GM18519 (cell line): ENCODE data around the gene GPR119.
A peak's percentile ranks its signal among the peaks of the same experiment; 100 is the strongest.
"Not testable (repeated sequence)": the region's sequence is repeated elsewhere in the genome, so short reads cannot be mapped to it uniquely, and the experiment has no call there.

Source experiments
- ATAC-seq: cut with Tn5 transposase; IDR thresholded peaks from one replicate; pipeline ENCODE4 v1.9.1; 2021; ENCODE audit warnings: mild to moderate bottlenecking, moderate library complexity; ENCODE audit not compliant: unreplicated experiment, low FRiP score

The GPR119 gene

DNA sequence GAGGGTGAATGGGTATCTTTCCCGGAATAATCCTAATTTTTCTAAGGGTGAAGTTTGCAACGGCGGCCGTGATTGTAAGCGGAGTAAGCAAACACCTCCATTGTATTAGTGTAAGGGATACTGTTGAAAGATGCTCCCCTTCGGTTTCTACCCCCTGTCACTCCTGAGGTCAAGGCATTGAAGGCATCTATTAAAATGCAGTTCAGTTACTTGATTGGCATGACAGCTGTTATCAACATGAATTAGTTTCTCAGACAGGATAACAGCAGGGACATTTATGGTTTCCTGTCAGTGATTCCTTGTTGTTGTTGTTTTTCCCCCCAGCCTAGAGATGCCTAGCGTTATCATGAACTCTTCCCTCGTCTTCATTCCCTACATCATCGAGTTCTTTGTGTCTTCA, 45.2 kb downstream of the GPR119 start:
- ATAC-seq = no peak

DNA sequence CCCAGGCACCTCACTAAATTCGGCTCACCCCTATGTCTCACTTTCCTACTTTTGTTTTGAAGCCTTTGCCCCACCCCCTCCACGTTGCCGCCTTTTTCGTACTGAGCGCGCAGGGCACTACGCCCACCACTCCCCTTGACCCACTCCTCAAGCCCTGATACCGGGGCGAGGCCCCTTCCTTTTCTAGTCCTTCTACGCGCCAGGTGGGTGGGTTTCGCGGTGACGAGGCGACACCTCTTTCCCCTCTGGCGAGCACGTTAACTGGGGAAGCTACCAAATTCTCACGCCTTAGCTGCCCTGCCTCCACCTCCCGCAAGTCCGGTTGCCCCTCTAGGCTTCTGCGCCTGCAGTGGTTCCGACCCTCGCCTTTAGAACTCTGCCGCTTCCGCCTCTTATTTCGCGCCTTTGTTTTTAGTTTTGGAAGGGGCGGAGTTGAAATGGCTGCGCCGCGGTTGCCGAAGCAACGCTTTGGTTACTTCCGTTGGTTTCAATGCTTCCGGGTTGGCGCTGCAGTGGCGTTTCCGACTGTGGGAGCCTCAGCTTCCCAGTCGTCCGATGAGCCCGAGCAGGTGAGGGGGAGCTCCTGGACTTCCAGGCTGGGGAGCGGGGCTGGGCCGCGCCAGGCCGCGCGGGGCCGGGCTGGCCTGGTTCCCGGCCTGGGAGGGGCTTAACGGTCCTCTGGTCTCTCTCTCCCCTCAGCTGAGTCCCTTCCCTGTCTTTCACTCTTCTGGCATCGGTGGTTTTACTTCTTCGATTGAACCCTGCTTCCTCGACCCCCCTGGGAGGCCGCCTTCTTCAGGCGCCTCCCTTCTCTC, 45.9 kb downstream of the GPR119 start, which contains the start of gene SLC25A14:
Gene SLC25A14 (plus strand): TSS at position 512 of the 815 bp plus-strand sequence. CDS start 360 bp downstream, outside the sequence.
- peak; percentile 99 for ATAC-seq

DNA sequence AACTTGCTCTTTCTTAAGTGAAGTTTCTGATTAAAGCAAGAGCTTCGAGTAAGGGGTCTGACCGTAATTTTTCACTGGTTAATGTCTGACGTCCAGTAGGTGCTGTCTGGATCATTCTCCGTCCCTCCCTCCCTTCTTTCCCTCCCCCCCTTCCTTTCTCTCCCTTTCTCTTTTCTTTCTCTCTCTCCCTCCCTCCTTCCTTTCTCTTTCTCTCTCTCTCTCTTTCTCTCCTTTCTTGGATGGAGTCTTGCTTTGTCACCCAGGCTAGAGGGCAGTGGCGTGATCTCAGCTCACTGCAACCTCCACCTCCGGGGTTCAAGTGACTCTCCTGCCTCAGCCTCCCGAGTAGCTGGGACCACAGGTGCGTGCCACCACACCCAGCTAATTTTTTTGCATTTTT, 46.6 kb downstream of the GPR119 start:
- not testable (repeated sequence) for ATAC-seq

DNA sequence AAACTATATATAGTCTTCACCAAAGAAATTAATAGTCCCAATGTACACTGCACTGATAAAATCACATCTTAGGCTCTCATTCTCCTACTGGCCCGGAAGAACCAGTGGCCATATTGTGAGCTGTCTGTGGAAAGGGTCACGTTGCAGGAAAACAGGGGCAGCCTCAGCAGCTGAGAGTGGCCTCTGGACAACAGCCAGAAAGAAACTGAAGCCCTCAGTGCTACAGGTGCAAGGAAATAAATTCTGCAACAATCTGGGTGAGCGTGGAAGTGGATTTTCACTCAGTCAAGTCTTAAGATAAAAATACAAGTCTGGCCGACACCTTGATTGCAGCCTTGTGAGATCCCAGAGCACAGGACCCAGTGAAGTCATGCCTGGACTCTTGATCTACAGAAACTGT, 48.9 kb downstream of the GPR119 start:
- ATAC-seq = no peak
